Activated T-cell treated with anti-CD3 and anti-CD28 coated beads for 1 hour (primary cell): Measurements from ENCODE around the gene GGT1.
"Not testable (repeated sequence)": the region's sequence is repeated elsewhere in the genome, so short reads cannot be mapped to it uniquely, and the experiment has no call there.

Source experiments
- DNase-seq: peaks from one replicate; pipeline ENCODE4 v3.0.0-alpha.2; 2020; ENCODE audit warnings: low read depth

GGT1 gene

GRCh38 chr22:24642307-24642706, 39.3 kb downstream of the GGT1 start:
- not testable (repeated sequence) for DNase-seq

- DNase-seq, result not testable (repeated sequence)
Observed at GRCh38 chr22:24644409-24644808, 41.4 kb downstream of the GGT1 start.

- DNase-seq, result not testable (repeated sequence)
Observed at GRCh38 chr22:24645408-24646399, 42.7 kb downstream of the GGT1 start.

- DNase-seq, result not testable (repeated sequence)
Observed at GRCh38 chr22:24646756-24647155, 43.8 kb downstream of the GGT1 start.

- DNase-seq, result not testable (repeated sequence)
Observed at GRCh38 chr22:24649371-24649770, 46.4 kb downstream of the GGT1 start.

- DNase-seq, result peak; percentile 20
Observed at GRCh38 chr22:24650884-24651283, 47.9 kb downstream of the GGT1 start.

GRCh38 chr22:24665395-24665794, 62.4 kb downstream of the GGT1 start:
- not testable (repeated sequence) for DNase-seq

GRCh38 chr22:24667904-24668303, 64.9 kb downstream of the GGT1 start:
- not testable (repeated sequence) for DNase-seq

GRCh38 chr22:24672532-24672931, 69.5 kb downstream of the GGT1 start:
- not testable (repeated sequence) for DNase-seq
